ENCODE measurements around the gene TYW3.

DNA sequence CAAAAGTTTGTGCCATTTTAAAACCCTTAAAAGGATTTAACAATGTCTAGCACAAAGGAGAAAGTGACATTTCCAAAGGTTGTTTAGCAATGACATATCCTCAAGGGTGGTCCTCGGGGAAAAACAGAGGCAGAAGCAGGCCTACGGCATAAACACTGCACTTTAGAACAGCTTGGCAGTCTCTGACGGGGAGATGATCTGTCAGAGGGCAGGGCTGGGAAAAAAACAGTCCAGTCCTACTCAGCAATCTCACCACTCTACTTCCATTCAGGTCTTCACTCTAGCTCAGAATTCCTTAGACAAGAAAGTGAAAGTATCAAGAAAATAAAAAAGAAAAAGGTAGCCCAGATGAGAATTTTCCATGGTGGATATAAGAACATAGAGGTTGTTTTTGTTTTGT is 4.2 kb upstream of the TYW3 start:
- TF ChIP-seq, protein P1, sequence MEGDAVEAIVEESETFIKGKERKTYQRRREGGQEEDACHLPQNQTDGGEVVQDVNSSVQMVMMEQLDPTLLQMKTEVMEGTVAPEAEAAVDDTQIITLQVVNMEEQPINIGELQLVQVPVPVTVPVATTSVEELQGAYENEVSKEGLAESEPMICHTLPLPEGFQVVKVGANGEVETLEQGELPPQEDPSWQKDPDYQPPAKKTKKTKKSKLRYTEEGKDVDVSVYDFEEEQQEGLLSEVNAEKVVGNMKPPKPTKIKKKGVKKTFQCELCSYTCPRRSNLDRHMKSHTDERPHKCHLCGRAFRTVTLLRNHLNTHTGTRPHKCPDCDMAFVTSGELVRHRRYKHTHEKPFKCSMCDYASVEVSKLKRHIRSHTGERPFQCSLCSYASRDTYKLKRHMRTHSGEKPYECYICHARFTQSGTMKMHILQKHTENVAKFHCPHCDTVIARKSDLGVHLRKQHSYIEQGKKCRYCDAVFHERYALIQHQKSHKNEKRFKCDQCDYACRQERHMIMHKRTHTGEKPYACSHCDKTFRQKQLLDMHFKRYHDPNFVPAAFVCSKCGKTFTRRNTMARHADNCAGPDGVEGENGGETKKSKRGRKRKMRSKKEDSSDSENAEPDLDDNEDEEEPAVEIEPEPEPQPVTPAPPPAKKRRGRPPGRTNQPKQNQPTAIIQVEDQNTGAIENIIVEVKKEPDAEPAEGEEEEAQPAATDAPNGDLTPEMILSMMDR (IDR thresholded peaks at IDR 0.05; ENCODE audit: low read depth, low read length) = no peak
- TF ChIP-seq, protein P2, sequence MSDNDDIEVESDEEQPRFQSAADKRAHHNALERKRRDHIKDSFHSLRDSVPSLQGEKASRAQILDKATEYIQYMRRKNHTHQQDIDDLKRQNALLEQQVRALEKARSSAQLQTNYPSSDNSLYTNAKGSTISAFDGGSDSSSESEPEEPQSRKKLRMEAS (IDR thresholded peaks at IDR 0.05; ENCODE audit: low read depth, low read length) = no peak
